GM21367 (cell line): ENCODE measurements around the gene HAUS3.
A peak's percentile ranks its signal among the peaks of the same experiment; 100 is the strongest.

Experiments used
- ATAC-seq: cut with Tn5 transposase; IDR thresholded peaks from one replicate; pipeline ENCODE4 v1.9.1; 2021; ENCODE audit not compliant: unreplicated experiment

The HAUS3 gene

GRCh38 chr4:2264481-2265041 is 22.6 kb upstream of the HAUS3 start:
- no peak for ATAC-seq

- ATAC-seq, result no peak
Measured at GRCh38 chr4:2263926-2264321, 22.0 kb upstream of the HAUS3 start.

- ATAC-seq, result no peak
Measured at GRCh38 chr4:2262944-2263250, 21.0 kb upstream of the HAUS3 start.

GRCh38 chr4:2262145-2262943 is 20.4 kb upstream of the HAUS3 start:
- peak; percentile 83 for ATAC-seq

- ATAC-seq, result no peak
Measured at GRCh38 chr4:2261853-2262144, 19.9 kb upstream of the HAUS3 start, which contains the start of gene MXD4. Gene MXD4 (minus strand): TSS chr4:2262109. CDS start chr4:2261980, 129 bp downstream.

- no peak for ATAC-seq
Measured at GRCh38 chr4:2261110-2261852, 19.4 kb upstream of the HAUS3 start.

GRCh38 chr4:2260344-2261109 is 18.6 kb upstream of the HAUS3 start:
- no peak for ATAC-seq

GRCh38 chr4:2259541-2260343 is 17.8 kb upstream of the HAUS3 start:
- ATAC-seq, result no peak

- no peak for ATAC-seq
Measured at GRCh38 chr4:2259036-2259540, 17.2 kb upstream of the HAUS3 start.

GRCh38 chr4:2258091-2259035 is 16.4 kb upstream of the HAUS3 start:
- ATAC-seq, result no peak

GRCh38 chr4:2257361-2258081 is 15.6 kb upstream of the HAUS3 start:
- ATAC-seq, result no peak

- no peak for ATAC-seq
Measured at GRCh38 chr4:2256781-2257191, 14.9 kb upstream of the HAUS3 start.

GRCh38 chr4:2256156-2256731 is 14.3 kb upstream of the HAUS3 start:
- no peak for ATAC-seq

- ATAC-seq, result no peak
Measured at GRCh38 chr4:2255501-2256155, 13.7 kb upstream of the HAUS3 start.

- ATAC-seq, result no peak
Measured at GRCh38 chr4:2254665-2255500, 13.0 kb upstream of the HAUS3 start.

- ATAC-seq, result no peak
Measured at GRCh38 chr4:2253160-2254084, 11.5 kb upstream of the HAUS3 start.
